Activated CD8-positive, alpha-beta memory T cell treated with anti-CD3 and anti-CD28 coated beads, Interleukin-2, amount 50 U/mL, for 24 hours (primary cell): ENCODE measurements around the gene POM121.
"Not testable (repeated sequence)": the region's sequence is repeated elsewhere in the genome, so short reads cannot be mapped to it uniquely, and the experiment has no call there.

Source experiments
- DNase-seq: peaks from one replicate; pipeline ENCODE4 v3.0.0-alpha.2; 2020; ENCODE audit errors: extremely low read depth

The POM121 gene

DNA sequence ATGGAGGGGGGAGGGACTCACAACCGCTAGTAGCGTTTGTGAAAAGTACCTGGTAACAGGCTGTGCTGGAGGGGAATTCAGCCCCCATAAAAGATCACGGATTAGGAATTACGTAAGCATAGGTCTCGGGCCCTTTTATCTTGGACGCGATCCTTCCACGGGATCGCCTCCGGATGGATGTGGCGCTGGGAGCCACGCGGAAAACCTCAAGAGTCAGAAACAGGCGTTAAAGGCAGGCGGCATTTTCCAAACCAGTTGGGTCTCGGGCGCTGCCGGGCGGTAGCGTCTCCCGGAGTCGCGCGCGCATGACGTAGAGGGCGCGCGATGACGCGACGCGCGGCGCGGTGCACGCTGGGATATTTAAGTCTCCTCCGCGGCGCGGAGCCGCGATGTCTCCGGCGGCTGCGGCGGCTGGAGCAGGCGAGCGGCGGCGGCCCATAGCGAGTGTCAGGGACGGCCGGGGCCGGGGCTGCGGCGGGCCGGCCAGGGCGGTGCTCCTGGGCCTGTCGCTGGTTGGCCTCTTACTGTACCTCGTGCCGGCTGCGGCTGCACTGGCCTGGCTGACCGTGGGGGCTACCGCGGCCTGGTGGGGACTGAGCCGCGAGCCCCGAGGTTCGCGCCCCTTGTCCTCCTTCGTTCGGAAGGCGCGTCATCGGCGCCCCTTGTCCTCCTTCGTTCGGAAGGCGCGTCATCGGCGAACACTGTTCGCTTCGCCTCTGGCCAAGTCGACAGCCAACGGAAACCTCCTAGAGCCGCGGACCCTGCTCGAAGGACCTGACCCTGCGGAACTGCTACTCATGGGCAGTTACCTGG, at the start of gene POM121:
Gene POM121, plus strand, starts transcription at position 363 of the 813 bp plus-strand sequence. Its CDS starts 27 bp downstream, at position 390.
- DNase-seq = peak; percentile 53

DNA sequence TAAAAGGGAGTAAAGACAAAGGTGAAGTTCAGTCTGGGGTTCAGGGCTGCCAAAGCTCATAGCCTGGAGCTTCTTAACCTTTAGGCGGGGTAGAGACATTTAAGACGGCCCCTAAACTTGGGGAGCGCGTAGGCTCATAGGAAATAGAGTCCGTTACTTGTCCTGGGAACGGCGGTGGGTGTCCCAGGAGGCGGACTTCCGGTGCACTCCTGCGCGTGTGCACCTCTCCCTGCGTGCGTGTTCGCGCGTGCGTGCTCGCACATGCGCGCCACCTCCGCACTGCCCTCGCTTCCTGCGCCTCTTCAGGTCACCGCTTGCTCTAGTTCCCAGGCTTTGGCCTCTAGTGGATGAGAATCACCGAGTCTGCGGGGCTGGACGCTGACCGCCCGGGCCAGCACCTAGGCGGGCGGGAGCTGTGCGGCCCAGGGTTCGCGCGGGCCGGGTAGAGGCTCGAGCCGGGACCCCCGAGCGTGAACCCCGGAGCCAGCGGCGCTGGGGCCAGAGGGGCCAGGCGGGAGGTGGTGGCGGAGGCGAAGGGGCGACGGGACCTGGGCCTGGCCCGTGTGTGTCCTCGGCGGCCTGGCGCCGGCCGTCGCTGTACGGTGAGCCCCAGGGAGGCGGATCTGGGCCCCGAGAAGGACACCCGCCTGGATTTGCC, 45.7 kb upstream of the POM121 start:
- peak; percentile 53 for DNase-seq

GRCh38 chr7:72879737-72880215, 45.1 kb upstream of the POM121 start:
- peak; percentile 14 for DNase-seq

- not testable (repeated sequence) for DNase-seq
Measured at GRCh38 chr7:72891750-72892149, 33.1 kb upstream of the POM121 start.

GRCh38 chr7:72904740-72905139, 20.2 kb upstream of the POM121 start:
- not testable (repeated sequence) for DNase-seq

DNA sequence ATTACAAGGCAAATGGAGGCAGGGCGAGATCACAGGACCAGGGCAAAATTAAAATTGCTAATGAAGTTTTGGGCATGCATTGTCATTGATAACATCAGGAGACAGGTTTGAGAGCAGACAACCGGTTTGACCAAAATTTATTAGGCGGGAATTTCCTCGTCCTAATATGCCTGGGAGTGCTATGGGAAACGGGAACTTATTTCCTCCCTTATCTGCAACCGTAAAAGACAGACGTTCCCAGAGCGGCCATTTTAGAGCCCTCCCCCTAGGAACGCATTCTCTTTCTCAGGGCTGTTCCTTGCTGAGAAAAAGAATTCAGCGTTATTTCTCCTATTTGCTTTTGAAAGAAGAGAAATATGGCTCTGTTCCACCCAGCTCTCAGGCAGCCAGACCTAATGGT, 16.5 kb upstream of the POM121 start:
- DNase-seq = not testable (repeated sequence)

GRCh38 chr7:72911395-72911794, 13.5 kb upstream of the POM121 start:
- DNase-seq = not testable (repeated sequence)

DNA sequence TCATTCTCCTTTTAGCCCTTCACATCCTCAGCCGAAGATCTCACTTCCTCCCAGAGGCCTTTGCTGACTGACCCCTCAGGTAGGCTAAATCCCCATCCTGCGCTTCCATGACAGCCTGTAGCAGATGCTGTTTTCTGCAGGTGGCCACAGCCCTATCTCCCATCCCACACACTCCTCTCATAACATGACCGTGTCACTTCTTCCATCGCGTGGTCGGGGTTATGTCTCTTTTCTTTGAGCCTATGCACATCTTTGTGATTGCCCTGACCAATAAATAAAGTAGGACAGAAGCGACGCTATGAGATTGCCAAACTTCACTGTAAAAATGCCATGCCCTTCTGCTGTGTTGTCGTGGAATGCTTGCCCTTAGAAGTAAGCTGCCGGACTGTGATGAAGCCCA, 11.1 kb upstream of the POM121 start:
- not testable (repeated sequence) for DNase-seq

DNA sequence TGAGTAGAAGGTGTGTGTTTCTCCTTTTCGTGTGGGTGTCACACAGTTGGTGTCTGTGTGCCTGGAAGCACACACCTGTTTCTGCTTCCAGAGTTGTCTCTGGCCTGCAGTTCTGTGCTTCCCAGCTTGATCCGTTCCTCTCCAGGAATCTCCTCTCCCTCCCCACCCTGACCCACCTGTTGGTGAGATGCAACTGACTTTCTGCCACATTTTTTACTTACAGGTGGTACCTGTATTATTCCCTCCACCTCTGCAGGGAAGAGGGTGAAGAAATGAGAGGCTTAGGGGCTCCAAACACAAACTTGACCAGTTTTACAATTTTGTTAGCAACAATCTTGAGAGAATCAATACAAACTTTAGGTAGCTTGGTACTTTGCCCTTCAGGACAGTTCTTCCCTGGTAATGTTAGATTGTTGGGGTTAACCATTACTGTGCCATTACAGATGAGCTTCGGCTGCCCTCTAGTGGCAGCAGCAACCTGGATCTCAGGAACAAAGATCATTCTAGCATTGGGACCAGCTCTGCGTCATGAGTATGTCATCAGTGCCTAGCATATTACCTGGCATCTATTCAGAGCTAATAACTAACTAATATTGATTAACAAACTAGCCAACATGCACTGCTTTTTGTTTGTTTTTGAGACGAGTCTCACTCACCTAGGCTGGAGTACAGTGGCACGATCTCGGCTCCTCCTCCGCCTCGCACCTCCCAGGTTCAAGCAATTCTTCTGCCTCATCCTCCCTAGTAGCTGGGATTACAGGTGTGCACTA, 10.0 kb upstream of the POM121 start:
- not testable (repeated sequence) for DNase-seq

- DNase-seq = no peak
Measured at GRCh38 chr7:72919256-72919775, 5.6 kb upstream of the POM121 start.

DNA sequence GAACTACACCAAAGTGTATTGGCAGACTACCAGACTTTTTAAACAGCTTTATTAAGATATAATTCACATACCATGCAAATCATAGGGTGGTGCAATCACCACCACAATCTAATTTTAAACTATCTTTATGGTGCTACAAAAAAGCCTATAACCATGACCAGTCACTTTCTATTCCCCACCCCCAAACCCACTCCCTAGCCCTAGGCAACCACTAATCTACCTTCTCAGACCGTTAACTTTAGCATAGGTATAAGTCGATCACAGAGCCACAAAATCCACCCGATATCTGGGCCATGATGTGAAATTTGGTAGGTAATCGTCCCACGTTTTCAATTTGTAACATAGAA, 536 bp upstream of the POM121 start:
- DNase-seq = no peak

DNA sequence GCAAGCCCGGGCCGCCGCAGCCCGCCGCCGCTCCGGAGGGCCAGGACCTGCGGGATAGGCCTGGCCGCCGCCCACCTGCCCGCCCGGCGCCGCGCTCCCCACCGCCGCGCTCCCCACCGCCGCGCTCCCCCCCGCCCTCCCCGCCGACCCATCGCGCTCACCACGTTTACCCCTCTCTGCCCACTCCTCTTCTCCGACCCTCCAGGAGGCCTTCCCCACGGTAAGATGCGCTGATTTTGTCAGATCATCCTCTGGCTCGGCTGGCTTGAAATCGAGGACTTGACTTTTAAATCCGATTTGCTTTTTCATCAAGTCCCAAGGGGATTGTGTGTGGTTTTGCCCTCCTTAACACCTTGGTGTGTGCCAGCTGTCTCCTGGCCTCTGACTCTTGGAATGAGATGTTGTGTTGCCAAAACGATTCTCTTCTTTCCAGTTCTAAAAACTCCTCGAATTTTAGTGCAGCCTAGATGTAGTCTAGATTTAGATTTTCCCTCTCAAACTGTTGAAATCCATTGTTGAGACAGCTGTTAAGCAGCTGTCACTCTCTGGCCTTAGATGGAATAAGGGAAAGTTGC, 738 bp downstream of the POM121 start:
- DNase-seq = no peak

- DNase-seq = not testable (repeated sequence)
Measured at GRCh38 chr7:72927791-72928190, 2.9 kb downstream of the POM121 start.

GRCh38 chr7:72928216-72928615, 3.3 kb downstream of the POM121 start:
- not testable (repeated sequence) for DNase-seq

DNA sequence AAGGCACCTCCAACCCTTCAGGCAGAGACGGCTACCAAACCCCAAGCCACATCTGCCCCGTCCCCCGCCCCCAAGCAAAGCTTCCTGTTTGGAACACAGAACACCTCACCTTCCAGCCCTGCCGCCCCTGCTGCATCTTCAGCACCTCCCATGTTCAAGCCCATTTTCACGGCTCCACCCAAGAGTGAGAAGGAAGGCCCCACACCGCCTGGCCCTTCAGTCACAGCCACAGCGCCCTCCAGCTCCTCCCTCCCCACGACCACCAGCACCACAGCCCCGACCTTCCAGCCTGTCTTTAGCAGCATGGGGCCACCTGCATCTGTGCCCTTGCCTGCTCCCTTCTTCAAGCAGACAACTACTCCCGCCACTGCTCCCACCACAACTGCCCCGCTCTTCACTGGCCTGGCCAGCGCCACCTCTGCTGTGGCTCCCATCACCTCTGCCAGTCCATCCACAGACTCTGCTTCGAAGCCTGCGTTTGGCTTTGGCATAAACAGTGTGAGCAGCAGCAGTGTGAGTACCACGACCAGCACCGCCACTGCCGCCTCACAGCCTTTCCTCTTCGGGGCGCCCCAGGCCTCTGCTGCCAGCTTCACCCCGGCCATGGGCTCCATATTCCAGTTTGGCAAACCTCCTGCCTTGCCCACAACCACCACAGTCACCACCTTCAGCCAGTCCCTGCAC, 17.3 kb downstream of the POM121 start:
- not testable (repeated sequence) for DNase-seq

DNA sequence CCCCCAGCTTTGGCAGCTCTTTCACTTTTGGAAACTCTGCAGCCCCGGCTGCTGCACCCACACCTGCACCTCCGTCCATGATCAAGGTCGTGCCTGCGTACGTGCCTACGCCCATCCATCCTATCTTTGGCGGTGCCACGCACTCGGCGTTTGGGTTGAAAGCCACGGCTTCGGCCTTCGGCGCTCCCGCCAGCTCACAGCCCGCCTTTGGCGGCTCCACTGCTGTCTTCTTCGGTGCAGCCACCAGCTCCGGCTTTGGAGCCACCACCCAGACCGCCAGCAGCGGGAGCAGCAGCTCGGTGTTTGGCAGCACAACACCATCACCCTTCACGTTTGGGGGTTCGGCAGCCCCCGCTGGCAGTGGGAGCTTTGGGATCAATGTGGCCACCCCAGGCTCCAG, 18.1 kb downstream of the POM121 start:
- DNase-seq = not testable (repeated sequence)

DNA sequence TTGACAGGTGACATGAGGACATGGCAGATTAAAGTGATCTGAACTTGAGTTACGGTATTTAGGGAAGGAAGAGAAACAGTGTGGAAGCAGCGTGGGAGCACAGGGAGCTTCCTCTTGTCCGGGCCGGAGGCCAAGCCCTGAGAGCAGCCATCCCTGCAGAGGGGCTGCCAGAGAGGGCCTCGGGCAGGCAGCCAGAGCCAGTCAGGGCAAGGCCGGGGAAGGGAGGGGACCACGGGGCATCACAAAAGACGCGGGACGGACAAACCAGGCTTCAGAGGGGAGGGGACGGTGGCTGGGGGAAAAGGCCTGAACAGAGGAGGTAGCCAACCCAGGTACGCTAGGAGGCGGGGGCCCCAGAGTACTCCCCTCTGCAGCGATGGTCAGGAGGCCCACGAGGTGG, 20.0 kb downstream of the POM121 start:
- not testable (repeated sequence) for DNase-seq

- DNase-seq = not testable (repeated sequence)
Measured at GRCh38 chr7:72945597-72945996, 20.7 kb downstream of the POM121 start.

GRCh38 chr7:72946130-72946745, 21.3 kb downstream of the POM121 start:
- DNase-seq = not testable (repeated sequence)

DNA sequence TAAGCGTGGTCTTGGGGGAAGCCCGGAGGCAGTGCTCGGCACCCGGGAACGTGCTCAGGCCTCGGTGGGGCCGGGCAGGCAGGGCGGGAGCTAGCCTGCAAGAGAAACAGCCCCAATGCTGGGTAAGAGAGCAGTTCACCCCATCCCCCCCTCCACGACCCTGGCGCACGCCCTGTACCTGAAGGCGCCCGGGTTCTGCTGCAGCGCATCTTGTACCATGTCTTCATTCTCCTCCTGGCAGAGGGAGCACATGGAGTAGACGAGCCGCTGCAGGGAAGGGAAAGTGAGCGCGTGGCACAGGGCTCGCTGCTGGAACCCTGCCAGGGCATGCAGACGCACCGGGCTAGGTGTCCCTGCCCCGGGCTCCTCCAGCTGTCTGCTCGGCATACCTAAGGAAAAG, 23.8 kb downstream of the POM121 start:
- not testable (repeated sequence) for DNase-seq

- DNase-seq = not testable (repeated sequence)
Measured at GRCh38 chr7:72949276-72949675, 24.4 kb downstream of the POM121 start.
